COLO668 (cell line): ENCODE results near the gene KLHL26.
A peak's percentile ranks its signal among the peaks of the same experiment; 100 is the strongest.

Experiments
- DNase-seq: peaks from one replicate; lab custom pipeline; 2025; ENCODE audit not compliant: unreplicated experiment; lab: John Stamatoyannopoulos, UW

KLHL26 gene

GRCh38 chr19:18683109-18683957 lies 46.5 kb downstream of the KLHL26 start, which contains the start of gene CRTC1:
CRTC1 (plus strand) TSS chr19:18683680; CDS start chr19:18683703, 23 bp downstream.
- peak; percentile 95 for DNase-seq

- peak; percentile 61 for DNase-seq
Measured at GRCh38 chr19:18683958-18684641, 47.3 kb downstream of the KLHL26 start.

GRCh38 chr19:18684642-18684993 lies 47.8 kb downstream of the KLHL26 start:
- no peak for DNase-seq

GRCh38 chr19:18685597-18686190 lies 48.9 kb downstream of the KLHL26 start:
- no peak for DNase-seq

- no peak for DNase-seq
Measured at GRCh38 chr19:18687740-18688465, 51.1 kb downstream of the KLHL26 start.

- DNase-seq: peak; percentile 80
Measured at GRCh38 chr19:18696023-18696422, 59.2 kb downstream of the KLHL26 start.

GRCh38 chr19:18697680-18698079 lies 60.9 kb downstream of the KLHL26 start:
- peak; percentile 97 for DNase-seq

GRCh38 chr19:18698321-18699167 lies 61.7 kb downstream of the KLHL26 start:
- DNase-seq: peak; percentile 65

- DNase-seq: no peak
Measured at GRCh38 chr19:18699403-18700054, 62.7 kb downstream of the KLHL26 start.

GRCh38 chr19:18700501-18701249 lies 63.8 kb downstream of the KLHL26 start:
- DNase-seq: peak; percentile 70

GRCh38 chr19:18701250-18701608 lies 64.4 kb downstream of the KLHL26 start:
- DNase-seq: peak; percentile 46

GRCh38 chr19:18704054-18704453 lies 67.2 kb downstream of the KLHL26 start:
- DNase-seq: no peak

GRCh38 chr19:18704971-18705370 lies 68.1 kb downstream of the KLHL26 start:
- no peak for DNase-seq

GRCh38 chr19:18708452-18709231 lies 71.8 kb downstream of the KLHL26 start:
- peak; percentile 87 for DNase-seq

GRCh38 chr19:18709546-18709945 lies 72.7 kb downstream of the KLHL26 start:
- DNase-seq: peak; percentile 16

GRCh38 chr19:18710186-18710585 lies 73.4 kb downstream of the KLHL26 start:
- no peak for DNase-seq

GRCh38 chr19:18710996-18711751 lies 74.3 kb downstream of the KLHL26 start:
- DNase-seq: no peak

GRCh38 chr19:18711893-18712292 lies 75.1 kb downstream of the KLHL26 start:
- no peak for DNase-seq
